Spleen (tissue), 7 donors: ENCODE results near the gene SDK1.

Source experiments
- POLR2A ChIP-seq, 3 donors: fragments of 450-650 bp; IDR thresholded peaks; one replicate each; pipeline ENCODE4 v1.5.1; 2017; ENCODE audit warnings: antibody characterized with exemption in 3 of 3, mild to moderate bottlenecking in 1 of 3
- TF ChIP-seq, protein P1 (sequence below), 11 experiments: fragments of 200-600 bp in 7 of 11; fragments of 450-650 bp in 4 of 11; sonication (generic) in 4 of 11; IDR thresholded peaks in 8 of 11; conservative IDR thresholded peaks in 3 of 11; 1 replicate in 7 of 11; 2 replicates in 4 of 11; pipeline versions ENCODE4 v1.4.0 to v1.8.0; 2016 to 2021; ENCODE audit warnings: antibody characterized with exemption in 11 of 11, inconsistent platforms in 4 of 11, mild to moderate bottlenecking in 1 of 11
- donor health status: DM: no; HTN: no; CAD: no; lungs with moderate emphysema.
- donor health status: DM: no; HTN: no; CAD: no.
- donor health status: DM: no; HTN: no; CAD: no.

DNA sequence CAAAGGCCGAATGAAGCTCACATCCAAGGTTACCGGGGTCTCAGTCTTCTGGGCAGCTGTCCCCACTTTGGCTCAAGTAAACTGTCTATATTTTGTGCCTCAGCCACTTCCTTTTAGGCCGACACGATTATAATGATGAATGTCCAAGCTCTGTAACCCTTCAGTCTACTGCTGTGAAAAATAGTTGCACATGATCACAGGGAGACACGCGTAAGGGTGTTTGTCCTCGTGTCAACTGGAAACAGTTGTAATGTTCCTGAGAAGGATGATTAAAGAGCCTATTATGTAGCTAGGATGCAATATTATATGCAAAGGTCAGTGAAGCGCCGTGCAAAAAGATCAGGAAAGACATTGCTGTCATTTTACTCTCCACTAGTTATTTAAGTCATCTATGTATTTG is 559.9 kb downstream of the SDK1 start:
- no peak for TF ChIP-seq POLR2A (IDR thresholded peaks at IDR 0.05)
- TF ChIP-seq, protein P1, sequence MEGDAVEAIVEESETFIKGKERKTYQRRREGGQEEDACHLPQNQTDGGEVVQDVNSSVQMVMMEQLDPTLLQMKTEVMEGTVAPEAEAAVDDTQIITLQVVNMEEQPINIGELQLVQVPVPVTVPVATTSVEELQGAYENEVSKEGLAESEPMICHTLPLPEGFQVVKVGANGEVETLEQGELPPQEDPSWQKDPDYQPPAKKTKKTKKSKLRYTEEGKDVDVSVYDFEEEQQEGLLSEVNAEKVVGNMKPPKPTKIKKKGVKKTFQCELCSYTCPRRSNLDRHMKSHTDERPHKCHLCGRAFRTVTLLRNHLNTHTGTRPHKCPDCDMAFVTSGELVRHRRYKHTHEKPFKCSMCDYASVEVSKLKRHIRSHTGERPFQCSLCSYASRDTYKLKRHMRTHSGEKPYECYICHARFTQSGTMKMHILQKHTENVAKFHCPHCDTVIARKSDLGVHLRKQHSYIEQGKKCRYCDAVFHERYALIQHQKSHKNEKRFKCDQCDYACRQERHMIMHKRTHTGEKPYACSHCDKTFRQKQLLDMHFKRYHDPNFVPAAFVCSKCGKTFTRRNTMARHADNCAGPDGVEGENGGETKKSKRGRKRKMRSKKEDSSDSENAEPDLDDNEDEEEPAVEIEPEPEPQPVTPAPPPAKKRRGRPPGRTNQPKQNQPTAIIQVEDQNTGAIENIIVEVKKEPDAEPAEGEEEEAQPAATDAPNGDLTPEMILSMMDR (IDR thresholded peaks at IDR 0.05 in 8 of 11, conservative IDR thresholded peaks at IDR 0.05 in 3 of 11) = no peak
